ENCODE results near the gene HSPB9.
A peak's percentile ranks its signal among the peaks of the same experiment; 100 is the strongest.

Gene HSPB9

DNA sequence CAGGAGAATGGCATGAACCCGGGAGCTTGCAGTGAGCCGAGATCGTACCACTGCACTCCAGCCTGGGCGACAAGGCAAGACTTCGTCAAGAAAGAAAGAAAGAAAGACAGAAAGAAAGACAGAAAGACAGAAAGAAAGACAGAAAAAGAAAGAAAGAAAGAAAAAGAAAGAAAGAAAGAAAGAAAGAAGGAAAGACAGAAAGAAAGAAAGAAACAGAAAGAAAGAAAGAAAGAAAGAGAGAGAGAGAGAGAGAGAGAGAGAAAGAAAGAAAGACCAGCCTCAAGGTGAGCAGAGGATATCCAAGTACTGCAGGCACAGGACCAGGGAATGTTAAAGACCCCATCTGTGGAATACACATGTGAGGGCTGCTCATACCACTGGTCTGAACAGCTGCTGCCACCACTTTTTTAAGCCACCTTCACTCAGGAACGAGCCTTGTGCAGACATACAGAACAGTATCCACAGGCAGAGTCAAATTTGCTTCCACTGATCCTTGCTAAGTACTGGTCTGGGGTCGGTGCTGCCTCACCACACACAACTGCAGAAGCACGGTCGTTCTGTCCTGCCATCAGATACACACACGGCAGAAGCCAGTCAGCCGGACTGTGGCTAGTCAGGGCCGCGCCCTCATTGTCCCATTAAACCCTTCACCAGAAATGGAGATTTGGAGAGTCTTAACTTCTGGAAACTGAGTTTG lies 24.5 kb downstream of the HSPB9 start:
- DNase-seq = no peak

DNA sequence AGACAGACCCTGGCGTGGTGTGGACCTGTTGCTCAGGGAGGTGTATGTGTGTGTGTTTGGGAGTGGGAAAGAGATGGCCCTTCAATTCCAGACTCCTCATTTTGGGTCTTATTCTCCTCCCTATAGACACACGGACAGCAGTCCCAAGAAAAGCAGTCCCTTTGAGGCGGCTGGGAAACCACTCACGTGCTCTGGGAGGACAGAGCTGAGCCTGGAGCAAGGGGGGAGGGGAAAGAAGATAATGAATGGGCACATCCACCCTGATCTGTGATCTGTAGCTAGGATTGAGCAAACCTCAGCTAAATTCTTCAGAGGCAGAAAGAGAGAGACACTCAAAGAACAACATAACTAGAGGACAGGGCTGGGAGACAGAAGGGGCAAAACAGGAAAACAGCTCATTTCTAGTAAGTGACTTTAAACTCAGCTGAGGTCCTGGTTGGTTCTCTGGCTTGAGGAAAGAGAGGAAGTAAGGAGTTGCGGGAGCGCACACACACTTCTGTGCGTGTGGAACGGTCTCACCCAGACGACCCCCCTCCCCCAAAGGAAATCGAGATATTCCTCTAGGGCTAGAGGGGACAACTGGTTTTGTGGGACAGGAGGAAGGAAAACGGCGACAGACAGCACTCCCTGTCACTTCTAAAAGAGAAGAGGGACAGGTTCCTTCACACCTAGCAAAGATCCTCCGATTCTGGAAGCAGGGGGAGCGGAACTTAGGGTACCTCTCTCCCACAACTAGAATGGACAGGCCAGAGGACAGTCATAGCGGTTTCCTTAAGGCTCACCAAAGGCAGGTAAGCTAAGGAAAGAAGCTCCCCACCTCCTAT lies 31.5 kb downstream of the HSPB9 start:
- peak; percentile 65 for DNase-seq

GRCh38 chr17:42155614-42156045 lies 33.0 kb downstream of the HSPB9 start:
- no peak for DNase-seq

DNA sequence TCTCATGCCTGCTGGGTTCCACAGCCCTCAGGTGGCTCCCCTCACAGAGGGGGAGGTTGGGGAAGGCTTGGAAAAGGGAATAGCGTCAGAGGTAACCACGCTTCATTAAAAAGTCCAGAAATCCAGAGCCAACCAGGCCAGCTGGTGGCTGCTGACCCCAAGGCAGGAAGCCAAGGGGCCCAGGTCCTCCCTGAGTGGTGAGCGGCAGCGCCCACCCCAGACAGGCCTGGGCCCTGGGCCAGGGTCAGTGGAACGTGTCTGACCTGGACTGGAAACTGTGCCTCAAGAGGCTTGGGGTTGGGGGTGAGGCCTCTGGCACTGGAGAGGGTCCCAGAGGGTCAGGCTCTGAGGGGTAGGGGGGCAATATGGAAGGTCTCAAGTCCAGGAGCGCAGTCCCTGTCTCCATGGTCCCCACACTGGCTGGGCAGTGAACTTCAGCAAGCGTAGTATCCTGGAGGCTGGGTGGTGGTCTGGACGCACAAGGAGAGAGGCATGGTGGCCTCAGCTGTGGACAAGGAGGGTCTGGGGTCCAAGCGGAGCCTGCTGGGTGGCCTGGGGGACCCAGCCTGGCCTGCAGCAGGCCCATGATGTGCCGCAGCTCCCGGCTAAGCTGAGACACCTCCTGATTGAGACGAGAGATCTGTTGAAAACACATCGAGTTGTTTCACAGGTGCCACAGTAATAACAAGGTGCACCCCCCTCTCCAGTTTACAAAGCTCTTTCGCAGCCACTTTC lies 37.4 kb downstream of the HSPB9 start:
- no peak for DNase-seq

DNA sequence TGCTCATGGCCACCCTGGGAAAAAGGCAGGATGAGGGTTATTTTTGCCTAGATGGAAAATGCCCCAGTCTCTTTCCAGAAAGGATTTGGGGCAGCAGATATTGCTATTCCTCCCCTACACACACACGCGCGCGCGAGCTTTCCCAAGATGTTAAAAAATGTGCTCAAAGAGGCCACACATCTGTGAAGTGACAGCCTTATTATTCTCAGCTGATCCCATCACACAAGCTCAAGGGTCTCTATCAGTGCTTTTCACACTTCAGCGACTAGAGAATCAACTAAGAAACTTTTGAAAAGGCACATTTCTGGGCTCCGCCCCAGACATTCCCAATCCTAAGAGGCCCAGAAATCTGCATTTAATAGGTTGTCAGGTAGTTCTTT lies 37.9 kb downstream of the HSPB9 start:
- DNase-seq = no peak

GRCh38 chr17:42163113-42163512 lies 40.5 kb downstream of the HSPB9 start:
- no peak for DNase-seq

- no peak for DNase-seq
These were observed 41.2 kb downstream of the HSPB9 start for GRCh38 chr17:42163696-42164407.

GRCh38 chr17:42165751-42166150 lies 43.1 kb downstream of the HSPB9 start:
- no peak for DNase-seq

- DNase-seq = no peak
These were observed 43.7 kb downstream of the HSPB9 start for GRCh38 chr17:42166196-42166763.

GRCh38 chr17:42167807-42168206 lies 45.2 kb downstream of the HSPB9 start:
- DNase-seq = peak; percentile 78

DNA sequence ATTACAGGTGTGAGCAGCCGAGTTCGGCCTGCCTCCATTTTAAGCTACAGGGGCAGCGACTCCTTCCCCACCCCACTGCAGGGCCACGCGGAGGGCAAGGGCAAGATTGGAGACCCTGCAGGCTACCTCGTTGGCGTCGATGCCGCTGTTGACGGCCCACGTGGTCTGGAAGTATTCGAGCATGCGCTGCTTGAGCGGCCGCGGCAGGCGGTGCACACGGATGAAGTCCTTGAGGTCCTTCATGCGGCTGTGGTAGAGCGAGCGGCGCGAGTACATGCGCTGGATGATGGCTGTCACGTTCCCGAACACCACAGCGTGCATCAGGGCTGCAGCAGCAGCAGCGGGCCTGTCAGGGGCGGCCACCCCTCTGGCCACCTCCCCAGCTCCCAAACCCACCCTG lies 46.7 kb downstream of the HSPB9 start:
- no peak for DNase-seq

DNA sequence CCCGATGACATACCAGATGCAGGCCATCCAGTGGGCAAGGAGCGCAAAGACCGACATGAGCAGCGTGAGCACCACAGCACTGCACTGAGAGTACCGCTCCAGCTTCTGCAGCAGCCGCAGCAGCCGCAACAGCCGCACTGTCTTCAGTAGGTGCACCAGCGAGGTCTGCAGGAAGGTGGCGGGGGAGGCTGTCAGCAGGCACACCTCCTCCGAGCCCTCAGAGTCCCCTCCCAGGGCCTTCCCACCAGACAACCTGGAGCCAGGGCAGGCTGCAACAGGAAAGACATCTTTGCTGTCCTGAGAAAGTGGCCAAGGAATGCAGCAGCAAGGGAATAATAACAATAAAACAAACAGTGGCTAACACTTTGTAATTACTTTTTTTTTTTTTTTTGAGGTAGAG lies 49.2 kb downstream of the HSPB9 start:
- no peak for DNase-seq
